HepG2 (cell line): Measurements from ENCODE around the gene MUC22. TPM values are rescaled to one million over a fixed set of nuclear protein-coding genes. Genes with fewer than 3 reads are reported as not detected.

Experiments
- ARID5B ChIP-seq: IDR thresholded peaks from 2 replicates; pipeline ENCODE4 v1.4.0; 2020; ENCODE audit warnings: mild to moderate bottlenecking, missing genetic modification reagents
- BRCA1 ChIP-seq: sonication (generic); formaldehyde crosslinking; IDR thresholded peaks from 2 replicates; pipeline ENCODE4 v1.4.0; 2020; ENCODE audit warnings: missing genetic modification reagents
- FUBP1 ChIP-seq: sonication (generic); formaldehyde crosslinking; IDR thresholded peaks from 2 replicates; pipeline ENCODE4 v1.5.1; 2020; ENCODE audit warnings: missing genetic modification reagents, mild to moderate bottlenecking, borderline replicate concordance
- HOMEZ ChIP-seq: IDR thresholded peaks from 2 replicates; pipeline ENCODE4 v1.6.1; 2016; ENCODE audit warnings: low read depth
- MYC ChIP-seq: sonication (generic); formaldehyde crosslinking; IDR thresholded peaks from 2 replicates; pipeline ENCODE4 v1.9.0; 2021; ENCODE audit warnings: missing genetic modification reagents, borderline replicate concordance
- ZEB1 ChIP-seq: IDR thresholded peaks from 2 replicates; pipeline ENCODE4 v1.6.1; 2012; ENCODE audit warnings: mild to moderate bottlenecking, low read depth, inconsistent platforms; ENCODE audit not compliant: insufficient replicate concordance
- ZFY ChIP-seq: sonication (generic); formaldehyde crosslinking; IDR thresholded peaks from 2 replicates; pipeline ENCODE4 v1.4.0; 2020; ENCODE audit warnings: missing genetic modification reagents
- ZNF407 ChIP-seq: sonication (generic); formaldehyde crosslinking; IDR thresholded peaks from one replicate; pipeline ENCODE4 v1.5.1; 2020; ENCODE audit warnings: mild to moderate bottlenecking, missing genetic modification reagents; ENCODE audit errors: not compliant biosample characterization
- polyA plus RNA-seq, 8 experiments: library from polyadenylated mRNA; depleted of rRNA in 3 of 8; stranded (reverse) in 7 of 8; unstranded in 1 of 8; fragments of >200 nt; fragmentation: Illumina TruSeq in 4 of 8; extraction: Trizol in 4 of 8; gene quantifications; 2 replicates each; pipeline versions ENCODE4 v1.2.1 to v1.2.3, GENCODE V29; 2011 to 2016; ENCODE audit warnings: low read depth in 4 of 8, missing spikeins in 1 of 8, mixed read lengths in 1 of 8; ENCODE audit not compliant: insufficient read depth in 1 of 8
- total RNA-seq, 5 experiments: library from RNA; depleted of rRNA; stranded (reverse); fragments of >200 nt; fragmentation: Illumina TruSeq; extraction: Trizol; gene quantifications; 2 replicates each; pipeline ENCODE4 v1.2.3, GENCODE V29; 2016; ENCODE audit warnings: low read depth in 1 of 5

Gene MUC22
- total and polyA plus RNA-seq, 2 of the 13 experiments (the other 11 are each of a cell fraction or from before 2014, with no cell fraction given) = not detected

GRCh38 chr6:31011153-31011552, 879 bp downstream of the MUC22 start (continued):
- TF ChIP-seq ZNF407 (CRISPR knock-in tag) (no peak), ZEB1 (no peak), ZFY (no peak), FUBP1 (no peak), BRCA1 (no peak), HOMEZ (CRISPR knock-in tag) (0 out of 2 replicates have a peak, but pooled peaks have one; percentile 18), ARID5B (peak; percentile 36; the same call in 1 of the 2 replicates), MYC (CRISPR knock-in tag) (no peak)
- TF ChIP-seq, all 625 proteins: peak for 23
